Measurements from ENCODE around the gene CDC23.
"Not testable (repeated sequence)": the region's sequence is repeated elsewhere in the genome, so short reads cannot be mapped to it uniquely, and the experiment has no call there.

Gene CDC23

DNA sequence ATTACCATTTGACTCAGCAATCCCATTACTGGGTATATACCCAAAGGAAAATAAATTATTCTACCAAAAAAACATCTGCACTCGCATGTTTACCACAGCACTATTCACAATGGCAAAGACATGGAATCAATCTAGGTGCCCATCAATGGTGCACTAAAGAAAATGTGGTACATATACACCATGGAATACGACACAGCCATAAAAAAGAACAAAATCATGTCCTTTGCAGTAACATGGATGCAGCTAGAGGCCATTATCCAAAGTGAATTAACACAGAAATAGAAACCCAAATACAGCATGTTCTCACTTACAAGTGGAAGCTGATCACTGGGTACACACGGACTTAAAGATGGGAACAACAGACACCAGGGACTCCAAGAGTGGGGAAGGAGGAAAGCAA lies 2.1 kb downstream of the CDC23 start:
- no peak for DNase-seq

DNA sequence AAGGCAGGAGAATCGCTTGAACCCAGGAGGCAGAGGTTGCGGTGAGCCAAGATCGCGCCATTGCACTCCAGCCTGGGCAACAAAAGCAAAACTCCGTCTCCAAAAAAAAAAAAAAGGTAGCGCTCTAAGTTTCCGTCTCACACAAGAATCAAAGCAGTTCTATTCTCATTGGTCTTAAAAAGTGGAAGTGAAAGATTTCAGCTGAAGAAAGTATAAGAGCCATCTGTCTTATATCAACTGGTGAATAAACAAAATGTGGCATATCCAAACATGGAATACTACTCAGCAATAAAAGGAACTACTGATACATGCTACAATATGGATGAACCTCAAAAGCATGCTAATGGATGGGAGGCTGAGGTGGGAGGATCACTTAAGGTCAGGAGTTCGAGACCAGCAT lies 19.3 kb downstream of the CDC23 start:
- not testable (repeated sequence) for DNase-seq

DNA sequence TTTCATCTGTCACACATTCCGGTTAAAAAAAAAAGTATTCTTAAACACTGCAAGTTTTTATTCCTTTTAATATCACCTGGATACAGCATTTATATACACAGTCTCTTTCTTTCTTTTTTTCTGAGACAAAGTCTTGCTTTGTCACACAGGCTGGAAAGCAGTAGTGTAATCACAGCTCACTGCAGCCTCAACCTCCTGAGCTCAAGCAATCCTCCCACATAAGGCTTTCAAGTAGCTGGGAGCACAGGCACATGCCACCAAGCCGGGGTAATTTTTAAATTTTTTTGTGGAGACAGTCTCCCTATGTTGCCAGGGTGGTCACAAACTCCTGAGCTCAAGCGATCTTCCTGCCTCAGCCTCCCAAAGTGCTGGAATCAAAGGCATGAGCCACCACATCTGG lies 20.3 kb downstream of the CDC23 start:
- no peak for DNase-seq

DNA sequence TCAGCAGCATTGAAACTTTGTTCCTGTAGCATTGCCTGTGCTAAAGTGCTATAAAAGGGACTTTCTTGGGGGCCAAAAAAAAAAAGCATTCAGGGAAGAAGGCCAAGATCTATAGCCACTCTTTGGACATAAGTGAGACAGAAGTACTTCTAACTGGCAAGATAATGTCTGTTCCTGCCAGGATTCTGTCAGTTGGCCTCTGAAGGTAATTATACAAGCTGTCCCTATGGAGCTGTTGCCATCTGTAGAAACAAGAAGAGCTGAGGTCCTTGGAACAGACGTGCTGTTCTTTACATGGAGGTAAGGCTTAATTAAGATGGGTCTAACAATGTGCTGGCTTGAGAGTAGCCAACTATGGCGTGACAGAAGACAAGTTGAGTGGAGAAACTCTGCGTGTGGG lies 24.5 kb downstream of the CDC23 start:
- DNase-seq, result no peak

GRCh38 chr5:138186002-138186447 lies 27.1 kb downstream of the CDC23 start:
- no peak for DNase-seq

GRCh38 chr5:138182808-138183207 lies 30.3 kb downstream of the CDC23 start:
- DNase-seq, result no peak

GRCh38 chr5:138180841-138181240 lies 32.3 kb downstream of the CDC23 start:
- DNase-seq, result no peak

GRCh38 chr5:138180183-138180782 lies 32.8 kb downstream of the CDC23 start:
- DNase-seq, result no peak

DNA sequence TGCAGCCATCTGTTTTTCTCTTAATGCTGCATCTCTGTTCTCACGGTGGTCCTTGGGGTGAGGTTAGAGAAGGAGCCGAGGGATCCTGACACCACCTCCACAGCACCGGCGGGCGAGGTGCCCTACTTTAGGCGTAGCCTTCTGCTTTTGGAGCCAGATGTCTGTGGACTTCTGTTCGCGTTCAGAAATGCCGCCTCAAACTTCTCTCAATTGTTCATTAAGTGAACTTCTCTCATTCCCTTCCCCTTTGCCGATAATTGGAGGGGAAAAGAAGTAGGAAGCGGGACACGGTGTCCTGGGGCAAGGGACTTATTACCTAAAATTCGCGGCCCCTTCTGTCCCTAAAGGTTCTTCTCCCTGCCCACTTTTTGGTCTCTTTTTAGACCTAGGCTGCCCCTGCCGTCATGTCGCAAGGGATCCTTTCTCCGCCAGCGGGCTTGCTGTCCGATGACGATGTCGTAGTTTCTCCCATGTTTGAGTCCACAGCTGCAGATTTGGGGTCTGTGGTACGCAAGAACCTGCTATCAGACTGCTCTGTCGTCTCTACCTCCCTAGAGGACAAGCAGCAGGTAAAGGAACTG lies 33.8 kb downstream of the CDC23 start:
- DNase-seq, result no peak

DNA sequence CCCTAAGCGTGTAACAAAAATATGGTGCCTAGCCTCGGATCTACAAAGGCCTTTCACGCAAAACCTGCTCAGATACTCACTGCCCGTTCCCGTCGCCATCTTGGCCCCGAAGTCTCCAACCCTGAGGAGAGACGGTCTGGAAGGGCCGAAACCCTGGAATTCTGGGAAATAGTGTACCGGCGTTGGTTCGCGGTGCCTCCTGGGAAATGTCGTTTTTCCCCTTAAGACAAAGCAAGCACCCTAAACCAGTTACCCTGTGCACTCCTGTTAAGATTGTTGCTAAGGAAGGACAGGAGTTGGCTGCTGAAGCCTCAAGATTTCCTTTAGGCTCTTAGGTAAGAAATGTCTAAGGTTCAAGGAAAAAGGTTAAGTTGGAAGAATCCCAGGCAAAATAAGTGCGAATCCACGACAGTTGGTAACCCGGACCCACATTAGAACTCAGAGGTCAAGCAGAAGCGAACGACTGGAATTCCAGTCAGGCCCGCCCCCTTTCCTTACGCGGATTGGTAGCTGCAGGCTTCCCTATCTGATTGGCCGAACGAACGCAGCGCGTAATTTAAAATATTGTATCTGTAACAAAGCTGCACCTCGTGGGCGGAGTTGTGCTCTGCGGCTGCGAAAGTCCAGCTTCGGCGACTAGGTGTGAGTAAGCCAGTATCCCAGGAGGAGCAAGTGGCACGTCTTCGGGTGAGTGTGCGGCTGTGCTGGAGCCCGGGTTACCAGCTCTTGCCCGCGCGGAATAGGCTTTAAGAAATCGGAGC lies 34.4 kb downstream of the CDC23 start, which contains the start of the genes BRD8 and KIF20A:
Gene BRD8, minus strand, starts transcription at position 115 of the 761 bp plus-strand sequence. Its CDS starts 16 bp downstream, at position 99.
Gene KIF20A, plus strand, starts transcription at position 597 of the 761 bp plus-strand sequence. CDS start 569 bp downstream, outside the sequence.
- peak; percentile 93 for DNase-seq

DNA sequence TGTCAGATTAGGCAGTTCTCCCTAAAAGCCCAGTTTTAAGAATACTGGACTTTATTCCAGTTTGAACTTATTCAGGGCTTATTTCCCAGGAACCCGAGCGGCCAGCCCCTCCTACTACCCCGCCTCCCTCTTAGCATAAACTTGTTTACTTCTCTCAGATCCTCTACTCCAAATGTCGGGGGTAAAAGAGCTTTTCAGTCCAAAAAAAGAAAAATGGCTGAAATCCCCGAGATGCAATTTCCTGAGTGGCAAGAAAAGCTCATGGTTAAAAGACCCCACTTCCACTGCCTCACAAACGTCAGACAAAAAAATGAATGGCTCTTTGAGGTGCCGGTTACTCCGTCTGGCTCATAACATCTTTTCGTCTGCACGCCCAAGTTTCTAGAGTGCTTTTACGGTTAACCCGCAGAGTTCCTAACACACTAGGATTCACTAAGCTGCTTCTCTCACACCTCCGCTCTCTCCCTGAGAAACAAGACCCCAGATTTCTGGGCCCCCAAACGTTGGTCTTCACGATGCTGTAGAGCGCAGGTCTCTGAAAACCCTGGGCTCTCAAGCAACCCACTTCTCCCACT lies 35.1 kb downstream of the CDC23 start:
- no peak for DNase-seq

- DNase-seq, result no peak
Measured at GRCh38 chr5:138170299-138170698, 42.8 kb downstream of the CDC23 start.

GRCh38 chr5:138169124-138169523 lies 44.0 kb downstream of the CDC23 start:
- DNase-seq, result no peak

DNA sequence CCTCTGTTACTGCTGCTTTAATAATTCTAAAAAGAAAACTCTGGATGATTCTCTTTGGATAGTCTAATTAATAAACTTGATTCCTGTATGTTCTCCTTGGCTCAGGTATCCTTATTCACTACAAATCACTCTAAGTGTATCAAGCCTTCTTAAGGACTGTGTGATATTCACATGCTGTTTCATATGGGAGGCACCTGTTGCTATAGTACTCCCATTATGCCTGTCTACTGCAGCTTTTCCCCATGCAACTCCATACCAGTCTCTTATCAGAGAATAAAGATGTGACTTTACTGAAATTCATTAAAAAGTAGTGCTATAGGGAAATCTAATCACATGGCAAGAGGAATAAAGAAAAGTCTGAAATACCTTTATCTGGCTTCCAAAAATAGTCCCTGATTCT lies 49.4 kb downstream of the CDC23 start:
- DNase-seq, result no peak

GRCh38 chr5:138160706-138161105 lies 52.4 kb downstream of the CDC23 start:
- DNase-seq, result no peak

- no peak for DNase-seq
Measured at GRCh38 chr5:138159666-138160065, 53.5 kb downstream of the CDC23 start.

GRCh38 chr5:138157626-138158025 lies 55.5 kb downstream of the CDC23 start:
- no peak for DNase-seq

GRCh38 chr5:138155977-138156376 lies 57.1 kb downstream of the CDC23 start:
- not testable (repeated sequence) for DNase-seq

DNA sequence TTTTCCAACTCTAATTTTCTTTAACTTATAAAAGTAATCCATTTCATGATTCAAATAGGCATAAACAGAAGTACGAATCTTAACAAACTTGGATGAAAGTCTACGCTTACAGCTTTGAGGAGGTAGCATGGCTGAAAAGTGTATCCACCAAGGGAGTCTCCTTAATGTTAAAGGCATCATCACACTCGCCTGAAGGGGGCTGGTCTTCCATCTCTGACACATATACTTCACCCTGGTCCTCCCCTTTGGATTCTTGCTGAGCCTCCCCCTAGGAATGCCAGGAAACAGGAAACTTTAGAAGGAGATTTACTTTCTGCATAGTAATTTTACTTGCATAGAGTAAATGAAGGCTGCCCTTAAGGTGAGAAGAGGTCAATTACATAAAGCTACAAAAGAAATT lies 63.6 kb downstream of the CDC23 start:
- DNase-seq, result no peak

DNA sequence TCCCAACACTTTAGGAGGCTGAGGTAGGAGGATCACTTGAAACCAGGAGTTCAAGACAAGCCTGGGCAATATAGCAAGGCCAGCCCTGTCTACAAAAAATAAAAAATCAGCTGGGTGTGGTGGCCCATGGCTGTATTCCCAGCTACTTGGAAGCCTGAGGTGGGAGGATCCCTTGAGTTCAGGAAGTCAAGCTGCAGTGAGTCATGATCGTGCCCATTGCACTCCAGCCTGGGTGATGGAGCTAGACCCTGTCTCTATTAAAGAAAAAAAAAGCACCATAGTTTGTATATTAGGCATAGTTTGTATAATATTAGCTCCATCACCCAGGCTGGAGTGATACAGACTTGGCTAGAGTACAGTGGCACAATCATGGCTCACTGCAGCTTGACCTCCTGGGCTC lies 64.3 kb downstream of the CDC23 start:
- no peak for DNase-seq

GRCh38 chr5:138143578-138143977 lies 69.5 kb downstream of the CDC23 start:
- DNase-seq, result not testable (repeated sequence)

- DNase-seq, result no peak
Measured at GRCh38 chr5:138141734-138142133, 71.4 kb downstream of the CDC23 start.

DNA sequence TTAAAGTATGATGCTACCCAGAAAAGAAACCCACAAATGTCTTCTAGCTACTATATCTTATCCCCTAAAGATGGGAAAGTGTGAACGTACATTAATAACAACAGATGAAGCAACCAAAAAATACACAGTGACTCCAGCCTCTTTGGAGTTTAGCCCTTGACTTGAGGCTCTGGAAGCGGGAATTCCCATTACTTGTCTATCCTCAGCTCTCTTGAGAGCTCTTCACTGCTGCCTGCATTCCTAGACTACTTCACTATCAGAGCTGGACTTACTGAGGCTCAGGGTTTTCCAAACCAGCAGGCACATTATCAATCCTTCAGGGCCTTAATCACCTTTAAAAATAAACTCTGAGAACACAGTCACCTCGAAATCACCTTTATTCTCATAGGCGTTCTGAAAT lies 72.9 kb downstream of the CDC23 start:
- no peak for DNase-seq

DNA sequence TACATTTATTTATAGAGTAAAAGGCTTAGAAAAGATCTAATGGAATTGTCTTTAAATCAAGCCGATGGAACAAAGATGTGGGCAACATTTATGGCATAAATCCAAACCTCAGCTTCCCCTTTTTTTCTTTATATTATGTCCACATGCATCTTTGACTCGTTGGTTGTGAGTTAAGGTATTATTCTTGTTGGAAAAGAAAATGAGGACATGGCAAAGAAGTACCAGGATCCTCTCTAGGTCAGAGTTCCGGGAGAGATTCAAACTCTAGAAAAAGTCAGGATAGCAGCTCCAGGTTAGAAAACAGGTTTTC lies 73.4 kb downstream of the CDC23 start:
- DNase-seq, result no peak

Measured in NK-92 treated with Interleukin-12 subunit alpha and Interleukin-12 subunit beta, amount 100 ng/mL, for 24 hours (cell line).